Lung (tissue), 12 donors: Measurements from ENCODE around the gene C2CD2L. TPM values are rescaled to one million over a fixed set of nuclear protein-coding genes. Genes with fewer than 3 reads are reported as not detected.

Experiments
- ATAC-seq: fragments of 200-7000 bp; cut with Tn5 transposase; one replicate; pipeline ENCODE4 v1.9.1; 2020; ENCODE audit warnings: moderate number of reproducible peaks; ENCODE audit not compliant: insufficient read depth, low FRiP score
- DNase-seq, 3 donors: peaks; one replicate each; pipeline ENCODE4 v3.0.0-alpha.2; 2013 to 2017
- H3K27ac ChIP-seq, 2 donors: one replicate each; pipeline ENCODE4 v1.5.1; 2013; ENCODE audit warnings: mild to moderate bottlenecking in 2 of 2, moderate library complexity in 2 of 2, control low read depth in 1 of 2, inconsistent platforms in 1 of 2, low read depth in 1 of 2, low read length in 1 of 2
- H3K27me3 ChIP-seq, 3 donors: one replicate each; pipeline ENCODE4 v1.5.1; 2013; ENCODE audit warnings: low read length in 2 of 3; ENCODE audit not compliant: control insufficient read depth in 3 of 3, insufficient read depth in 3 of 3
- H3K36me3 ChIP-seq, 4 donors: one replicate each; pipeline ENCODE4 v1.5.1; 2013; ENCODE audit warnings: low read length in 4 of 4, mild to moderate bottlenecking in 1 of 4, moderate library complexity in 1 of 4; ENCODE audit not compliant: control insufficient read depth in 4 of 4, insufficient read depth in 4 of 4
- H3K4me1 ChIP-seq, 5 donors: one replicate each; pipeline ENCODE4 v1.5.1; 2013; ENCODE audit warnings: low read length in 5 of 5, mild to moderate bottlenecking in 2 of 5, moderate library complexity in 1 of 5; ENCODE audit not compliant: control insufficient read depth in 5 of 5, insufficient read depth in 5 of 5
- H3K4me3 ChIP-seq: one replicate; pipeline ENCODE4 v1.5.1; 2013; ENCODE audit warnings: mild to moderate bottlenecking, control low read depth, moderate library complexity
- H3K9ac ChIP-seq, 2 donors: one replicate each; pipeline ENCODE4 v1.5.1; 2013; ENCODE audit warnings: low read length in 2 of 2, control low read depth in 1 of 2; ENCODE audit not compliant: insufficient read depth in 1 of 2
- H3K9me3 ChIP-seq, 4 donors: one replicate each; pipeline ENCODE4 v1.5.1; 2013; ENCODE audit warnings: low read length in 3 of 4, mild to moderate bottlenecking in 1 of 4, moderate library complexity in 1 of 4; ENCODE audit not compliant: control insufficient read depth in 4 of 4, insufficient read depth in 3 of 4
- WGBS, 2 donors: extraction: QIAGEN DNeasy Blood & Tissue Kit; methylation state at CpG; one replicate each; pipeline ENCODE4 v1.1.7; 2013; 5-methylcytosine and 5-hydroxymethylcytosine counted together
- polyA plus RNA-seq, 2 donors: library from polyadenylated mRNA; stranded (reverse); fragments of 200-250 nt; gene quantifications; one replicate each; pipeline ENCODE4 v1.2.1, GENCODE V29; 2013
- total RNA-seq, 2 donors: library from RNA; depleted of rRNA in 1 of 2; stranded (reverse); fragments of >200 nt in 1 of 2; gene quantifications; one replicate each; pipeline ENCODE4 v1.2.1, GENCODE V29; 2014 to 2021
- TF ChIP-seq, protein P1 (sequence below): IDR thresholded peaks from 2 replicates; pipeline ENCODE4 v1.5.1; 2012; ENCODE audit warnings: mild to moderate bottlenecking; ENCODE audit errors: control extremely low read depth, extremely low read depth
- donor health status: control.
- donor health status: control.
- donor health status: Bipolar disorder and iron deficiency.
- donor health status: healthy.
- donor health status: DM: yes; HTN: yes; CAD: no.

The C2CD2L gene
- total and polyA plus RNA-seq, 4 donors: 6.5 to 20.7 (median 12.7) TPM

DNA sequence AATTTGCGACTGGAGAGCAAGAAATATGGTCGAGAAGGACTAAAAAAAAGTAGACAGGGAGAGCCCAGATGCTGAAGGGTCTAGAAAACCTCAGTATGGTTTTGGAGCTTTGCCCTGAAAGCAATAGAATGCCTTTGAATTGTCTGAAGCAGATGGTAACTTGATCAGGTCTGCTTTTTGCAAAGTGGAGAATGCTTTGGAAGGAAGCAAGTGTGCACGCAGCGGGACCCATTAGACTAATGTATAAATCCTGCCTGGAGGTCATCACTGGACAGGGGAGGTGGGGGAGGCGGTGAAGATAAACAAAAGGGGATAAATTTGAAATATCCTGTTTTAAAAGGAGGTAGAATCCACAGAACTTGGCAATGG lies 13.5 kb downstream of the C2CD2L start:
- Histone ChIP-seq H3K27me3 (no peaks in the 10 kb centered on the region), H3K9me3 (no peaks in the 10 kb centered on the region), H3K27ac (peak overlapping the region in 1 of 2 donors; percentile 47), H3K36me3 (peaks cover 5 to 17% (median 9%) of the 10 kb centered on the region in 4 donors), H3K4me3 (no peak overlapping the region), H3K9ac (peak overlapping the region in 1 of 2 donors; percentile 73), H3K4me1 (peaks cover 2 to 18% (median 9%) of the 10 kb centered on the region in 5 donors)
- DNase-seq: peak in 1 of 3 donors; percentile 55
- no peak for ATAC-seq
- 27 to 44% methylated on average over 5 of the region's 5 CpGs for WGBS, 2 donors
- TF ChIP-seq, protein P1, sequence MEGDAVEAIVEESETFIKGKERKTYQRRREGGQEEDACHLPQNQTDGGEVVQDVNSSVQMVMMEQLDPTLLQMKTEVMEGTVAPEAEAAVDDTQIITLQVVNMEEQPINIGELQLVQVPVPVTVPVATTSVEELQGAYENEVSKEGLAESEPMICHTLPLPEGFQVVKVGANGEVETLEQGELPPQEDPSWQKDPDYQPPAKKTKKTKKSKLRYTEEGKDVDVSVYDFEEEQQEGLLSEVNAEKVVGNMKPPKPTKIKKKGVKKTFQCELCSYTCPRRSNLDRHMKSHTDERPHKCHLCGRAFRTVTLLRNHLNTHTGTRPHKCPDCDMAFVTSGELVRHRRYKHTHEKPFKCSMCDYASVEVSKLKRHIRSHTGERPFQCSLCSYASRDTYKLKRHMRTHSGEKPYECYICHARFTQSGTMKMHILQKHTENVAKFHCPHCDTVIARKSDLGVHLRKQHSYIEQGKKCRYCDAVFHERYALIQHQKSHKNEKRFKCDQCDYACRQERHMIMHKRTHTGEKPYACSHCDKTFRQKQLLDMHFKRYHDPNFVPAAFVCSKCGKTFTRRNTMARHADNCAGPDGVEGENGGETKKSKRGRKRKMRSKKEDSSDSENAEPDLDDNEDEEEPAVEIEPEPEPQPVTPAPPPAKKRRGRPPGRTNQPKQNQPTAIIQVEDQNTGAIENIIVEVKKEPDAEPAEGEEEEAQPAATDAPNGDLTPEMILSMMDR: no peak

DNA sequence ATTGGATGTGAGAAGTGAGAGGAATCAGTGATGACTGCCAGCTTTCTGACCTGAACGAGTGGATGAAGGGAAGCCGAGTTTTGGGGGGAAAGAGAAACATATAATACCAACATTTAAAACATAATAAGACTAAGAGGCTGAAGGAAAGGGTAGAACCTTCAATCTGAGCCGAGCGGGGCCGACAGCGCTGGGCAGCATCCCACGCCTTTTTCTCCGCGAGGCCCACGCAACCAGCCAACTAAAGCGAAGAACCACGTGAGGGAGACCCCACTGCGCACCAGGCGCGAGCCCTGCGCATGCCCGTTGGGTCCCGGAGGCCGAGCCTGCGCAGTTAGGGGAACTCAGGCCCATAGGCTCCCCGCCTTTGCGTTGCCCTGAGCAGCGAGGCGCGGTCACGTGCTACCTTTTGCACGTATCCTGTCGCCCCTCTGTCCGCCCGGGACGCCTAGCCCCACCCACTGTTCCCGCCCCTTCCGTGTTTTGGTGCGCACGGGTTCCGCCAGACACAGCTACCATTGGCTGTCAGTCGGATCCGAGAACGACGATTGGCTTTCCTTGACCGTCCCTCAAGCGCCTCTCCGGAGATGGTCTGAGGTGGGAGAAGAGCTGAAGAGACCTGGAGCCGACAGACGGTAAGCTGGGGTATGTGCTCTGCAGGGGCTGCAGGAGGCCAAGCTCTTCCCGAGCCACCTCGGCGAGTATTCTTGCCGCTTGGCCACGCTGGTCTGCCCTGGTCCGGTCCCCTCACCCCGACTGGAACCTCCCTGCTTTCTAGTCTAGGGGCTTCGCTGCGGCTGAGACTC lies 14.1 kb downstream of the C2CD2L start, which contains the start of gene HINFP:
Gene HINFP, plus strand, starts transcription at position 573 of the 803 bp plus-strand sequence. CDS start 5,365 bp downstream, outside the sequence.
- ATAC-seq: peak; percentile 100
- Histone ChIP-seq H3K27me3 (no peaks in the 10 kb centered on the region), H3K4me3 (peak within 1 kb of the TSS; percentile 76), H3K9ac (peak within 1 kb of the TSS; percentile 40 to 78), H3K36me3 (peaks cover 5 to 12% (median 10%) of the 10 kb centered on the region in 4 donors), H3K27ac (peak within 1 kb of the TSS; percentile 76 to 78), H3K9me3 (no peaks in the 10 kb centered on the region), H3K4me1 (peaks cover 2 to 18% (median 9%) of the 10 kb centered on the region in 5 donors)
- TF ChIP-seq, protein P1: no peak
- DNase-seq: peak; percentile 99 to 100 (median 100)
- WGBS, 2 donors: 0 to 1% methylated on average over 50 to 54 of the region's 54 CpGs

DNA sequence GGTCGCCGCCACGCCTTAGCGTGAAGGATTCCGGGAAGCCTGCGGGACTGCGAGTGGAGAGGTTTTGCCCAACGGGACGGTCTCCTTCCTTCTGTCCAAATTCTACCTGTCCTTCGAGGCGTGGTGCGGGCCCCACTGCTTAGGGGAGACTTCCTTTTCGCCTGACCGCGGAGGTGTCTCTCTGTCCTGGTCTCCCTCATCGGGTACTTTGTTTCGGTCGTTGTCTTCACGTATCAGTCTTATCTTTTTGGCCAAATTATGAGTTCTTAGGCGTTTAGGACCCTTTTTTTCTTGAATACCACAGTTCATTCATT lies 14.6 kb downstream of the C2CD2L start:
- H3K4me3 ChIP-seq: peak overlapping the region; percentile 76
- TF ChIP-seq, protein P1: no peak
- 0 to 1% methylated on average over 20 of the region's 20 CpGs for WGBS, 2 donors

More for the DNA sequence above, 14.6 kb downstream of the C2CD2L start:
- ATAC-seq (no peak), DNase-seq (no peak)
- peaks cover 2 to 18% (median 9%) of the 10 kb centered on the region in 5 donors for H3K4me1 ChIP-seq
- no peaks in the 10 kb centered on the region for H3K9me3 ChIP-seq
- peak overlapping the region; percentile 40 to 78 for H3K9ac ChIP-seq
- H3K27ac ChIP-seq: peak overlapping the region; percentile 76 to 77
- peaks cover 5 to 13% (median 9%) of the 10 kb centered on the region in 4 donors for H3K36me3 ChIP-seq
- H3K27me3 ChIP-seq: no peaks in the 10 kb centered on the region
